SH-SY5Y (cell line): ENCODE measurements around the gene TRRAP.

Experiments
- GATA2 ChIP-seq: IDR thresholded peaks from 2 replicates; pipeline ENCODE4 v1.6.1; 2011; ENCODE audit warnings: mild to moderate bottlenecking, low read depth, low read length
- GATA3 ChIP-seq: IDR thresholded peaks from 2 replicates; pipeline ENCODE4 v1.6.1; 2011; ENCODE audit warnings: low read depth, mild to moderate bottlenecking, low read length, moderate library complexity

DNA sequence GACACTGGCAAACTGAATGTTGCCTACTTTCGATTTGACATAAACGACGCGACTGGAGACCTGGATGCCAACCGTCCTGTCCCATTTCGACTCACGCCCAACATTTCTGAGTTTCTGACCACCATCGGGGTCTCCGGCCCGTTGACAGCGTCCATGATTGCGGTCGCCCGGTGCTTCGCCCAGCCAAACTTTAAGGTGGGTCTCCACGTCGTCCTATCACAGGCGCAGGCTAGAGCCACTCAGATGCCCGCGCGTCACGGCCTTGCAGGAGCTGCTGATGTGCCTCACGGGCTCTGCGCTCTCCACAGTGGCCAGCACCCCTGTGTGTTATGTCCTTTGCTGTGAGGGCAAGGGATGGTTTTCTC, 133.0 kb downstream of the TRRAP start:
- TF ChIP-seq GATA3 (no peak), GATA2 (no peak)
